ENCODE measurements around the gene SIRT2.
"Not testable (repeated sequence)": the region's sequence is repeated elsewhere in the genome, so short reads cannot be mapped to it uniquely, and the experiment has no call there.

Gene SIRT2

DNA sequence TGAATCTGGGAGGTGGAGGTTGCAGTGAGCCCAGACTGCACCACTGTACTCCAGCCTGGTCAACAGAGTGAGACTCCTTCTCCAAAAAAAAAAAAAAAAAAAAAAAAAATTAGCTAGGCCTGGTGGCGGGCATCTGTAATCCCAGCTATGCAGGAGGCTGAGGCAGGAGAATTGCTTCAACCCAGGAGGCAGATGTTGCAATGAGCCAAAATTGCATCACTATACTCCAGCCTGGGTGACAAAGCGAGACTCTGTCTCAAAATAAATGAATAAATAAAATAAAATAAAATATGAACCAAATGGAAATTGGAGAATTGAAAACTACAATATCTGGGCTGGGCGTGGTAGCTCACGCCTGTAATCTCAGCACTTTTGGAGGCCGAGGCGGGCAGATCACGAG, 70.2 kb downstream of the SIRT2 start:
- DNase-seq (ENCODE audit: low read depth in 2 of 2), result not testable (repeated sequence)
